IMR-90 (cell line): ENCODE measurements around the gene GRIN1. TPM values are rescaled to one million over a fixed set of nuclear protein-coding genes. Genes with fewer than 3 reads are reported as not detected.
"Not testable (repeated sequence)": the region's sequence is repeated elsewhere in the genome, so short reads cannot be mapped to it uniquely, and the experiment has no call there.

Experiments
- ATAC-seq: fragments of 200-7000 bp; cut with Tn5 transposase; 2 replicates; pipeline ENCODE4 v1.9.1; 2020; ENCODE audit warnings: low read depth, mild to moderate bottlenecking, moderate library complexity
- BruUV-seq: library from RNA; stranded (reverse); fragments of 400-500 nt; replicated peaks from 2 replicates; lab custom pipeline; 2021; lab: Mats Ljungman, UMichigan
- CTCF ChIA-PET: fragments of 300-600 bp; formaldehyde crosslinking; extraction: SDS; loops from one replicate; lab custom pipeline; 2021; ENCODE audit warnings: antibody characterized with exemption; lab: Yijun Ruan, JAX
- POLR2A ChIA-PET: fragments of 300-600 bp; sonication (Branson Sonifier 250); formaldehyde crosslinking; loops from one replicate; lab custom pipeline; 2022; ENCODE audit warnings: antibody characterized with exemption; ENCODE audit not compliant: unreplicated experiment; lab: Charles Lee
- DNase-seq: peaks from one replicate; pipeline ENCODE4 v3.0.0; 2013
- H2AFZ ChIP-seq: replicated peaks from 2 replicates; pipeline ENCODE3; 2013; ENCODE audit warnings: low read length, mild to moderate bottlenecking; ENCODE audit not compliant: poor library complexity
- H2AK5ac ChIP-seq: 2 replicates; pipeline ENCODE4 v1.6.1; 2013; ENCODE audit warnings: low read depth, low read length, inconsistent platforms
- H2AK9ac ChIP-seq: replicated peaks from 2 replicates; pipeline ENCODE3; 2013; ENCODE audit warnings: mild to moderate bottlenecking, low read depth, low read length, moderate library complexity; ENCODE audit not compliant: poor library complexity
- H2BK120ac ChIP-seq: 2 replicates; pipeline ENCODE4 v1.6.1; 2013; ENCODE audit warnings: low read depth, low read length, inconsistent platforms
- H2BK15ac ChIP-seq: 3 replicates; pipeline ENCODE4 v1.6.1; 2013; ENCODE audit warnings: low read depth, low read length, inconsistent platforms
- H2BK20ac ChIP-seq: 2 replicates; pipeline ENCODE4 v1.6.1; 2013; ENCODE audit warnings: low read depth, mild to moderate bottlenecking, inconsistent platforms, low read length, moderate library complexity
- H2BK5ac ChIP-seq: 2 replicates; pipeline ENCODE4 v1.6.1; 2013; ENCODE audit warnings: mild to moderate bottlenecking, low read depth, low read length, inconsistent platforms; ENCODE audit not compliant: poor library complexity, severe bottlenecking
- H3K14ac ChIP-seq: replicated peaks from 2 replicates; pipeline ENCODE4 v1.6.1; 2013; ENCODE audit warnings: low read depth, low read length, inconsistent platforms
- H3K18ac ChIP-seq: 2 replicates; pipeline ENCODE4 v1.6.1; 2013; ENCODE audit warnings: low read depth, low read length, control low read depth
- H3K23ac ChIP-seq: 2 replicates; pipeline ENCODE4 v1.6.1; 2013; ENCODE audit warnings: low read depth, low read length, inconsistent platforms
- H3K27ac ChIP-seq: 2 replicates; pipeline ENCODE4 v1.5.1; 2013; ENCODE audit warnings: mild to moderate bottlenecking, control low read depth, low read length; ENCODE audit not compliant: insufficient read depth
- H3K27me3 ChIP-seq: 2 replicates; pipeline ENCODE4 v1.6.1; 2013; ENCODE audit warnings: low read length; ENCODE audit not compliant: control insufficient read depth, insufficient read depth
- H3K36me3 ChIP-seq: 2 replicates; pipeline ENCODE4 v1.6.1; 2013; ENCODE audit warnings: low read length, mixed read lengths; ENCODE audit not compliant: control insufficient read depth, insufficient read depth
- H3K4ac ChIP-seq: 2 replicates; pipeline ENCODE4 v1.6.1; 2013; ENCODE audit warnings: low read depth, low read length, inconsistent platforms
- H3K4me1 ChIP-seq: 2 replicates; pipeline ENCODE4 v1.6.1; 2013; ENCODE audit warnings: low read length, mixed read lengths; ENCODE audit not compliant: control insufficient read depth, insufficient read depth
- H3K4me2 ChIP-seq: 2 replicates; pipeline ENCODE4 v1.6.1; 2013; ENCODE audit warnings: low read depth, mild to moderate bottlenecking, control low read depth, low read length, moderate library complexity
- H3K4me3 ChIP-seq: 2 replicates; pipeline ENCODE4 v1.5.1; 2013; ENCODE audit warnings: low read depth, mild to moderate bottlenecking, control low read depth, low read length, moderate library complexity; ENCODE audit not compliant: insufficient read depth
- H3K56ac ChIP-seq: 2 replicates; pipeline ENCODE4 v1.6.1; 2013; ENCODE audit warnings: low read length, inconsistent platforms; ENCODE audit not compliant: insufficient read depth; ENCODE audit errors: extremely low read depth
- H3K79me1 ChIP-seq, 2 experiments: 2 replicates each; pipeline ENCODE4 v1.6.1; 2013; ENCODE audit warnings: low read length in 2 of 2, inconsistent platforms in 1 of 2, low read depth in 1 of 2
- H3K9ac ChIP-seq: 2 replicates; pipeline ENCODE4 v1.6.1; 2013; ENCODE audit warnings: low read depth, low read length, control low read depth
- H3K9me1 ChIP-seq: 2 replicates; pipeline ENCODE4 v1.6.1; 2013; ENCODE audit warnings: low read length, inconsistent platforms; ENCODE audit not compliant: insufficient read depth
- H3K9me3 ChIP-seq: 2 replicates; pipeline ENCODE4 v1.6.1; 2013; ENCODE audit warnings: low read length; ENCODE audit not compliant: control insufficient read depth, insufficient read depth
- H4K20me1 ChIP-seq: 2 replicates; pipeline ENCODE4 v1.6.1; 2013; ENCODE audit warnings: low read length, inconsistent platforms; ENCODE audit not compliant: insufficient read depth
- H4K5ac ChIP-seq: 2 replicates; pipeline ENCODE4 v1.6.1; 2013; ENCODE audit warnings: mild to moderate bottlenecking, low read depth, low read length, control low read depth
- H4K8ac ChIP-seq, 2 experiments: 2 replicates each; pipeline ENCODE4 v1.6.1; 2013; ENCODE audit warnings: low read depth in 2 of 2, low read length in 2 of 2, control low read depth in 1 of 2, inconsistent platforms in 1 of 2
- H4K91ac ChIP-seq: 2 replicates; pipeline ENCODE4 v1.6.1; 2013; ENCODE audit warnings: low read depth, low read length, inconsistent platforms; ENCODE audit not compliant: insufficient read depth
- WGBS, 2 experiments: methylation state at CpG; one replicate each; pipeline versions ENCODE4 v1.1.5 to v1.1.7; 2013; ENCODE audit warnings: missing lambda C conversion rate in 2 of 2; ENCODE audit not compliant: insufficient read length in 1 of 2; ENCODE audit errors: extremely low coverage in 2 of 2; 5-methylcytosine and 5-hydroxymethylcytosine counted together
- dilution Hi-C: fragments of 300-500 bp; cut with HindIII; formaldehyde crosslinking; loops from one replicate; pipeline ENCODE4 v1.14.3; 2018; ENCODE audit warnings: low sequenced_read_pairs; ENCODE audit not compliant: unreplicated experiment
- in situ Hi-C: fragments of 300-500 bp; cut with MboI; formaldehyde crosslinking; loops from 3 replicates; pipeline ENCODE4 v1.14.3; 2019; ENCODE audit warnings: low sequenced_read_pairs, inconsistent platforms, mixed read lengths
- intact Hi-C: fragments of 100-400 bp; cut with micrococcal nuclease; formaldehyde crosslinking; loops from 2 replicates; pipeline ENCODE4 v1.10.0; 2022
- polyA plus RNA-seq, 3 experiments: library from polyadenylated mRNA; depleted of rRNA; stranded (reverse); fragments of >200 nt; gene quantifications; 2 replicates each; pipeline ENCODE4 v1.2.3, GENCODE V29; 2012; ENCODE audit warnings: low replicate concordance in 1 of 3
- total RNA-seq: library from RNA; depleted of rRNA; stranded (reverse); fragments of >200 nt; gene quantifications from 2 replicates; pipeline ENCODE4 v1.2.3, GENCODE V29; 2012

The GRIN1 gene
- total and polyA plus RNA-seq, 2 of the 4 experiments (the other 2 are of a cell fraction) = 0.09 TPM; not detected in 1

DNA sequence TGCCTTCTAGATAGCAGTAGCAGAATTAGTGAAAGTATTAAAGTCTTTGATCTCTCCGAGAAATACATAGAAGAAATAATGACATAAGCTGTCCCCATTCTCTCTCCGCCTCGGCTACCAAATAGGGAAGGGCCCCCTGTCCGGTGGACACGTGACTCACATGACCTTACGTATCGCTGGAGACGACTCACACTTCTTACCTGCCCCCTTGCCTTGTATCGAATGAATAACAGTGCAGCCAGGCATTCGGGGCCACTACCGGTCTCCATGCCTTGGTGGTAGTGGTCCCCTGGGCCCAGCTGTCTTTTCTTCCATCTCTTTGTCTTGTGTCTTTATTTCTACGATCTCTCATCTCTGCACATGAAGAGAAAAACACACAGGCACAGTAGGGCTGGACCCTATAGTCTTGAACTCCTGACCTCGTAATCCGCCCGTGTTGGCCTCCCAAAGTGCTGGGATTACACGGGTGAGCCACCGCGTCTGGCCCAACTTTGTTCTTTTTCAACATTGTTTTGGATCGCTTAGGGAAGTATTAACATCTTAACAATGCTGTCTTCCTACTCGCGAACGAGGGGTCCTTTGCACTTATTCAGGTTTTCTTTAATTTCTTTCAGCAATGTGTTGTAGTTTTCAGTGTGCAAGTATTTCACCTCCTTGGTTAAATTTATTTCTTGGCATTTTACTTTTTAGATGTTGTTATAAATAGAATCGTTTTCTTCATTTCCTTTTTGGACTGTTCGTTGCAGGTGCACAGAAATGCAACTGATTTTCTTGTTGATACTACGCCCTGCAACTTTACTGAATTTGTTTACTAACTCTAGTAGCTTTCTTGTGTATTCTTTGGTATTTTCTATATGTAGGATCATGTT lies 16.8 kb upstream of the GRIN1 start:
- H2BK15ac ChIP-seq, H4K20me1 ChIP-seq, H2AFZ ChIP-seq, H3K4me1 ChIP-seq, H3K14ac ChIP-seq, H3K4me3 ChIP-seq, H3K36me3 ChIP-seq, BruUV-seq, H2BK120ac ChIP-seq, DNase-seq, H3K9me3 ChIP-seq, H3K9me1 ChIP-seq, POLR2A ChIA-PET, H2BK5ac ChIP-seq, ATAC-seq, H3K4ac ChIP-seq, intact Hi-C loops, dilution Hi-C loops, H2AK9ac ChIP-seq, H3K18ac ChIP-seq, H3K4me2 ChIP-seq, H4K91ac ChIP-seq, H3K56ac ChIP-seq, H3K27me3 ChIP-seq, H3K23ac ChIP-seq, H3K27ac ChIP-seq, H4K5ac ChIP-seq, H2BK20ac ChIP-seq, H3K9ac ChIP-seq, CTCF ChIA-PET, H4K8ac ChIP-seq, H2AK5ac ChIP-seq: not testable (repeated sequence)
- WGBS, 2 experiments = no CpG with 5 or more reads among the region's 25 CpGs
- in situ Hi-C loops = loop anchor here (5.0 kb wide), 1 partner anchor 105 kb away; the partner anchor contains the start of genes CYSRT1 and RNF224
- peaks cover 3 to 16% of the 10 kb centered on the region in 2 experiments; a peak in 2 of 4 replicates for H3K79me1 ChIP-seq

DNA sequence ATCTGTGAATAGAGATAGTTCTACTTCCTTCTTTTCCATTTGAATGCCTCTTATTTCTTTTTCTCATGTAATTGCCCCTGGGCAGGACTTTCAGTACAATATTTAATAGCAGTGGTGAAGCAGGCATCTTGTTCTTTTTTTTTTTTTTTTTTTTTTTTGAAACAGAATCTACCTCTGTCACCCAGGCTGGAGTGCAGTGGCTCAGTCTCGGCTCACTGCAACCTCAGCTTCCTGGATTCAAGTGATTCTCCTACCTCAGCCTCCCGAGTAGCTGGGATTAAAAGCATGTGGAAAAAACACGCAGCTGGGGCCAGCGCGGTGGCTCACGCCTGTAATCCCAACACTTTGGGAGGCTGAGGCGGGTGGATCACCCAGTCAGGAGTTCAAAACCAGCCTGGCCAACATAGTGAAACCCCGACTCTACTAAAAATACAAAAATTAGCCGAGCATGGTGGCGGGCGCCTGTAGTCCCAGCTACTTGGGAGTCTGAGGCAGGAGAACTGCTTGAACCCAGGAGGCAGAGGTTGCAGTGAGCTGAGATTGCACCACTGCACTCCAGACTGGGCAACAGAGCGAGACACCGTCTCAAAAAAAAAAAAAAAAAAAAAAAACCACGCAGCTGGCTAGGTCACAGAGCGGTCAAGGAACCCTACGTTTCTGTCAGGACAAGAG lies 16.0 kb upstream of the GRIN1 start:
- H2BK20ac ChIP-seq, CTCF ChIA-PET, ATAC-seq, H3K27me3 ChIP-seq, H3K4me2 ChIP-seq, H3K36me3 ChIP-seq, intact Hi-C loops, H3K56ac ChIP-seq, H3K4me1 ChIP-seq, H4K20me1 ChIP-seq, DNase-seq, H3K4ac ChIP-seq, H2AFZ ChIP-seq, H2BK120ac ChIP-seq, H3K27ac ChIP-seq, H2AK9ac ChIP-seq, H2BK15ac ChIP-seq, H4K91ac ChIP-seq, H3K9me1 ChIP-seq, BruUV-seq, H3K9ac ChIP-seq, H2AK5ac ChIP-seq, H2BK5ac ChIP-seq, H4K5ac ChIP-seq, H4K8ac ChIP-seq, H3K23ac ChIP-seq, H3K18ac ChIP-seq, H3K9me3 ChIP-seq, H3K4me3 ChIP-seq, dilution Hi-C loops, H3K14ac ChIP-seq: not testable (repeated sequence)
- peaks cover 5 to 24% of the 10 kb centered on the region in 2 experiments for H3K79me1 ChIP-seq
- POLR2A ChIA-PET = interaction anchor here (0.6 kb wide), 1 partner anchor 9 kb away, joined by 3 read pairs; no protein-coding TSS in a partner anchor
- in situ Hi-C loops = loop anchor here (5.0 kb wide), 1 partner anchor 104 kb away; the partner anchor contains the start of genes CYSRT1 and RNF224
- WGBS, 2 experiments = 83% methylated on average over 6 of the region's 16 CpGs; no CpG with 5 or more reads in 1 of the 2 experiments
